ENCODE measurements around the gene LYSMD4. TPM values are rescaled to one million over a fixed set of nuclear protein-coding genes. Genes with fewer than 3 reads are reported as not detected.

LYSMD4 gene
- total RNA-seq, 5 donors from 2014 or later (not counting 1 experiment from before 2014, with no cell fraction given): 12.6 to 26.5 (median 17.6) TPM

DNA sequence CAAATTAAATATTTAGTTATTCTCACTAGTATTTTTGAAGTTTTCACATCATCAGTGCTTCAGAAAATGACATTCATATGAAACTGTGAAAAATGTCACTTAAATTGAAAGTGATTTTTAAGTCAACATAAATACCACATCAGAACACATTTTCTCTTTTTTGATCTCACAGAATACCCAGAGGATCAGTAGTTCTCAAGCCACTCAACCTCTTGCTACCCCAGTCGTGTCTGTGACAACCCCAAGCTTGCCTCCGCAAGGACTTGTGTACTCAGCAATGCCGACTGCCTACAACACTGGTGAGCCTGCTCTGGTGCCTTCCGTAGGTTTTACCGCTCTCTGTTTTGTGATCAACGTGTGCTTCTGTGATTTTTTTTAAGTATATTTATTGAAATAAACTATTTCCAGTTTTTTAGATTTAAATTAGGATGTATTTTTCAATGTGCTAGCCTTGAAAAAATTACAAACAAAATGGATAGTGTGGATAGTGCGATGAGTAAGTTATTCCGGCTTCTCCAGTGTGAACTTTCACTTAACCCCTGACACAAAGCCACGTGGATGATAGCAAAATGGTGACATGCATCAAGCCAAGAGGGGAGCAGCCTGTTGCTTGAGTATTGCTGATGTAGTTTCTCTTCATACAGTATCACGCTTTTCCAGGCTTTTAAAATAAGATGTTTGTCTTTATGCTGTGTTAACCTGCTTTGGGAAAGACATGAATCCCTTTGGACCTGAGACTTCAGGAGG lies 26.5 kb downstream of the LYSMD4 start:
- 10% methylated on average over 2 of the region's 10 CpGs for WGBS (ENCODE audit: insufficient coverage)
- H3K4me3 ChIP-seq (ENCODE audit: control insufficient read depth in 1 of 2, extremely low read depth in 1 of 2, low read length in 1 of 2): peak overlapping the region in 1 of 2 donors; percentile 24
- POLR2A ChIA-PET: no interaction called here

DNA sequence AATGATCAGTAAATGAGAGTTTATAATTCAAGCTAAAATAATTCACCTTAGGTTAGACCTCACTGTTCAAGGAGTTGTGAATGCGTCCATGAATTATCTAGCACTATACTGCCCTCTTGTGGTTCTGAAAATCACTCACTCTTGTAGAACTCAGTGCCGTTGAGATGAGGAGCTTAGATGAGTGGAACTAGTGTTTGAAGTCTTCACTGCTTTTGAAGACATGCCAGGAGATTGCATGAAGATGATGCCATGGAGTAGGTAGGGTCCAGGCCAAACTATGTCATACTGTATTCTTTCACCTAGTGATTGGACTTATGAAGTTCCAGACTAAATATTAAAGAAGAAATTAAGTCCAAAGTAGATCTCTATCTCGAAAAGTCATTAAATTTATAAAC lies 28.8 kb downstream of the LYSMD4 start:
- Mint-ChIP-seq H3K36me3 (peaks cover 13% of the 10 kb centered on the region), H3K27me3 (no peaks in the 10 kb centered on the region)
- POLR2A ChIA-PET: interaction anchor here (0.5 to 1.6 kb wide), 4 partner anchors 10 to 889 kb away, joined by 3 to 4 read pairs (median 3); no protein-coding TSS in a partner anchor

More for the DNA sequence above, 26.5 kb downstream of the LYSMD4 start:
- ATAC-seq (replicated peaks in 1 of 4): peak; percentile 49 to 81 (median 55)
- Histone ChIP-seq H3K36me3 (ENCODE audit: control insufficient read depth in 2 of 2, extremely low read depth in 1 of 2, insufficient read depth in 1 of 2, low read length in 1 of 2) (peaks cover 0 to 15% of the 10 kb centered on the region in 2 donors), H3K27me3 (replicated peaks in 1 of 2; ENCODE audit: control insufficient read depth in 2 of 2, extremely low read depth in 1 of 2, insufficient read depth in 2 of 2, low read length in 1 of 2) (no peaks in the 10 kb centered on the region), H3K9me3 (no peaks in the 10 kb centered on the region), H3K27ac (ENCODE audit: low read length) (peak overlapping the region; percentile 30), H3K4me1 (ENCODE audit: control insufficient read depth in 1 of 2, extremely low read depth in 1 of 2, insufficient read depth in 2 of 2, low read length in 2 of 2) (peaks cover 17 to 29% of the 10 kb centered on the region in 2 experiments)
- no peaks in the 10 kb centered on the region for H3K27me3 Mint-ChIP-seq
- H3K9me3 Mint-ChIP-seq: no peaks in the 10 kb centered on the region
- peaks cover 26% of the 10 kb centered on the region for H3K36me3 Mint-ChIP-seq
- H3K27ac Mint-ChIP-seq: peak overlapping the region; percentile 85
- DNase-seq: peak in 30 of 35 experiments; percentile 12 to 62 (median 32)
- H3K4me1 Mint-ChIP-seq: peaks cover 52 to 63% (median 54%) of the 10 kb centered on the region in 3 donors
- peak overlapping the region; percentile 74 to 83 (median 80) for H3K4me3 Mint-ChIP-seq
- CTCF ChIA-PET: interaction anchor here in 1 of 2 donors (1.1 to 4.6 kb wide), 3 partner anchors 364 to 435 kb away, joined by 3 to 51 read pairs (median 5); no protein-coding TSS in a partner anchor

GRCh38 chr15:99703603-99704443 lies 29.4 kb downstream of the LYSMD4 start:
- peak overlapping the region in 1 of 2 donors; percentile 76 for H3K27ac Mint-ChIP-seq
- WGBS (ENCODE audit: insufficient coverage): 64% methylated on average over 2 of the region's 7 CpGs
- peaks cover 47 to 51% (median 48%) of the 10 kb centered on the region in 3 donors for H3K4me1 Mint-ChIP-seq

More for the DNA sequence above, 28.8 kb downstream of the LYSMD4 start:
- Histone ChIP-seq H3K4me3 (ENCODE audit: control insufficient read depth in 1 of 2, extremely low read depth in 1 of 2, low read length in 1 of 2) (no peak overlapping the region), H3K36me3 (ENCODE audit: control insufficient read depth in 2 of 2, extremely low read depth in 1 of 2, insufficient read depth in 1 of 2, low read length in 1 of 2) (no peaks in the 10 kb centered on the region), H3K27ac (ENCODE audit: low read length) (no peak overlapping the region), H3K4me1 (ENCODE audit: control insufficient read depth in 1 of 2, extremely low read depth in 1 of 2, insufficient read depth in 2 of 2, low read length in 2 of 2) (peaks cover 17 to 29% of the 10 kb centered on the region in 2 experiments), H3K27me3 (replicated peaks in 1 of 2; ENCODE audit: control insufficient read depth in 2 of 2, extremely low read depth in 1 of 2, insufficient read depth in 2 of 2, low read length in 1 of 2) (no peaks in the 10 kb centered on the region), H3K9me3 (no peaks in the 10 kb centered on the region)
- ATAC-seq (replicated peaks in 1 of 4) (peak; percentile 71 to 76 (median 74)), DNase-seq (peak in 13 of 35 experiments; percentile 6 to 87 (median 24))
- WGBS (ENCODE audit: insufficient coverage): no CpG with 5 or more reads among the region's 3 CpGs
- CTCF ChIA-PET: interaction anchor here (0.6 to 6.4 kb wide), 51 partner anchors 9 to 646 kb away, joined by 3 to 84 read pairs (median 4); partner anchors contain the start of genes LYSMD4 (in 1 of the 2) and SYNM (in 1 of the 2)
- Mint-ChIP-seq H3K4me3 (no peak overlapping the region), H3K9me3 (no peaks in the 10 kb centered on the region), H3K4me1 (peaks cover 52 to 58% (median 54%) of the 10 kb centered on the region in 3 donors), H3K27ac (no peak overlapping the region)

GRCh38 chr15:99702895-99703602 lies 30.2 kb downstream of the LYSMD4 start:
- H3K36me3 Mint-ChIP-seq: peaks cover 2% of the 10 kb centered on the region
- H3K9me3 ChIP-seq: no peaks in the 10 kb centered on the region
- no peak overlapping the region for H3K4me3 ChIP-seq (ENCODE audit: control insufficient read depth in 1 of 2, extremely low read depth in 1 of 2, low read length in 1 of 2)
- ChIA-PET POLR2A (interaction anchor here in 1 of 2 donors (0.6 kb wide), 1 partner anchor 895 kb away, joined by 4 read pairs; no protein-coding TSS in a partner anchor), CTCF (interaction anchor here (0.9 to 6.4 kb wide), 17 partner anchors 10 to 451 kb away, joined by 3 to 84 read pairs (median 6); partner anchors contain the start of gene LYSMD4 (in 1 of the 2))
- no peaks in the 10 kb centered on the region for H3K9me3 Mint-ChIP-seq
- H3K4me3 Mint-ChIP-seq: no peak overlapping the region
- no CpG with 5 or more reads among the region's 4 CpGs for WGBS (ENCODE audit: insufficient coverage)
- no peak for ATAC-seq (replicated peaks in 1 of 4)
- H3K27me3 Mint-ChIP-seq: no peaks in the 10 kb centered on the region
- peak overlapping the region; percentile 6 for H3K27ac ChIP-seq (ENCODE audit: low read length)
- peaks cover 12 to 29% of the 10 kb centered on the region in 2 experiments for H3K4me1 ChIP-seq (ENCODE audit: control insufficient read depth in 1 of 2, extremely low read depth in 1 of 2, insufficient read depth in 2 of 2, low read length in 2 of 2)
- H3K27me3 ChIP-seq (replicated peaks in 1 of 2; ENCODE audit: control insufficient read depth in 2 of 2, extremely low read depth in 1 of 2, insufficient read depth in 2 of 2, low read length in 1 of 2): no peaks in the 10 kb centered on the region
- H3K4me1 Mint-ChIP-seq: peaks cover 41 to 44% (median 42%) of the 10 kb centered on the region in 3 donors
- peak in 1 of 35 experiments; percentile 20 for DNase-seq
- peak overlapping the region; percentile 47 to 76 for H3K27ac Mint-ChIP-seq
- H3K36me3 ChIP-seq (ENCODE audit: control insufficient read depth in 2 of 2, extremely low read depth in 1 of 2, insufficient read depth in 1 of 2, low read length in 1 of 2): no peaks in the 10 kb centered on the region

More at GRCh38 chr15:99703603-99704443, 29.4 kb downstream of the LYSMD4 start:
- Histone ChIP-seq H3K9me3 (no peaks in the 10 kb centered on the region), H3K27me3 (replicated peaks in 1 of 2; ENCODE audit: control insufficient read depth in 2 of 2, extremely low read depth in 1 of 2, insufficient read depth in 2 of 2, low read length in 1 of 2) (no peaks in the 10 kb centered on the region), H3K27ac (ENCODE audit: low read length) (no peak overlapping the region), H3K36me3 (ENCODE audit: control insufficient read depth in 2 of 2, extremely low read depth in 1 of 2, insufficient read depth in 1 of 2, low read length in 1 of 2) (no peaks in the 10 kb centered on the region), H3K4me3 (ENCODE audit: control insufficient read depth in 1 of 2, extremely low read depth in 1 of 2, low read length in 1 of 2) (no peak overlapping the region), H3K4me1 (ENCODE audit: control insufficient read depth in 1 of 2, extremely low read depth in 1 of 2, insufficient read depth in 2 of 2, low read length in 2 of 2) (peaks cover 17 to 29% of the 10 kb centered on the region in 2 experiments)
- Mint-ChIP-seq H3K36me3 (peaks cover 7% of the 10 kb centered on the region), H3K27me3 (no peaks in the 10 kb centered on the region), H3K4me3 (no peak overlapping the region), H3K9me3 (no peaks in the 10 kb centered on the region)
- ChIA-PET POLR2A (interaction anchor here (0.6 to 1.6 kb wide), 3 partner anchors 10 to 894 kb away, joined by 3 to 4 read pairs (median 4); no protein-coding TSS in a partner anchor), CTCF (interaction anchor here (0.6 to 6.4 kb wide), 47 partner anchors 9 to 647 kb away, joined by 3 to 84 read pairs (median 4); partner anchors contain the start of genes LYSMD4 (in 1 of the 2) and SYNM (in 1 of the 2))
- DNase-seq (peak in 1 of 35 experiments; percentile 61), ATAC-seq (replicated peaks in 1 of 4) (peak in 1 of 4 experiments; percentile 31)

DNA sequence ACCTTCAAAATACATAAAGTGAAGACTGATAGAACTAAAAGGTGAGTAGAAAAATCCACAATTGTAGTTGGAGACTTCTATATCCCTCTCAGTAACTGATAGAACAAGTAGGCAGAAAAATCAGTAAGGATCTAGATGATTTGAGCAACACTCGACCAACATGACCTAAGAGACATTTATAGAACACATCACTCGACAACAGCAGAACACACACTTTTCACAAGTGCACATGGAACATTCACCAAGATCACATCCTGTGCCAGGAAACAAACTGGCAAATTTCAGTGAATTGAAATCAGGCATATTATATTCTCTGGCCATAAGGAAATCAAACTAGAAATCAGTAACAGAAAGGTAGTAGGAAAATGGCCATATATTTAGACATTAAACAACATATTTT lies 37.1 kb downstream of the LYSMD4 start:
- 90% methylated on average over 2 of the region's 2 CpGs for WGBS (ENCODE audit: insufficient coverage)
- POLR2A ChIA-PET: interaction anchor here in 1 of 2 donors (0.7 kb wide), 1 partner anchor 422 kb away, joined by 4 read pairs; no protein-coding TSS in a partner anchor
- no peak overlapping the region for H3K4me3 ChIP-seq (ENCODE audit: control insufficient read depth in 1 of 2, extremely low read depth in 1 of 2, low read length in 1 of 2)
- no peak overlapping the region for H3K27ac Mint-ChIP-seq
- no peak overlapping the region for H3K27ac ChIP-seq (ENCODE audit: low read length)
- no peaks in the 10 kb centered on the region for H3K27me3 ChIP-seq (replicated peaks in 1 of 2; ENCODE audit: control insufficient read depth in 2 of 2, extremely low read depth in 1 of 2, insufficient read depth in 2 of 2, low read length in 1 of 2)
- peaks cover 40% of the 10 kb centered on the region for H3K36me3 Mint-ChIP-seq
- no peaks in the 10 kb centered on the region for H3K4me1 Mint-ChIP-seq
- peaks cover 4 to 19% of the 10 kb centered on the region in 2 donors for H3K36me3 ChIP-seq (ENCODE audit: control insufficient read depth in 2 of 2, extremely low read depth in 1 of 2, insufficient read depth in 1 of 2, low read length in 1 of 2)
- H3K27me3 Mint-ChIP-seq: no peaks in the 10 kb centered on the region
- H3K9me3 ChIP-seq: no peaks in the 10 kb centered on the region
- CTCF ChIA-PET: interaction anchor here (0.5 to 0.6 kb wide), 2 partner anchors 74 to 356 kb away, joined by 3 read pairs; no protein-coding TSS in a partner anchor
- no peak overlapping the region for H3K4me3 Mint-ChIP-seq
- ATAC-seq (replicated peaks in 1 of 4): no peak
- H3K9me3 Mint-ChIP-seq: no peaks in the 10 kb centered on the region
- no peaks in the 10 kb centered on the region for H3K4me1 ChIP-seq (ENCODE audit: control insufficient read depth in 1 of 2, extremely low read depth in 1 of 2, insufficient read depth in 2 of 2, low read length in 2 of 2)
- DNase-seq: no peak

Measured in T-cell (primary cell).